GM12801 (cell line): ENCODE measurements around the gene WDR26.

ENCODE experiments used
- CTCF ChIP-seq: IDR thresholded peaks from one replicate; pipeline ENCODE4 v1.5.1; 2011; ENCODE audit warnings: control low read depth; ENCODE audit not compliant: insufficient read length; ENCODE audit errors: extremely low read depth

Gene WDR26

GRCh38 chr1:224381880-224382548, 52.6 kb downstream of the WDR26 start:
- no peak for TF ChIP-seq CTCF

GRCh38 chr1:224380003-224380402, 54.6 kb downstream of the WDR26 start:
- TF ChIP-seq CTCF = no peak

GRCh38 chr1:224378855-224379631, 55.6 kb downstream of the WDR26 start:
- no peak for TF ChIP-seq CTCF

- no peak for TF ChIP-seq CTCF
Observed at GRCh38 chr1:224377676-224378006, 57.0 kb downstream of the WDR26 start.

- TF ChIP-seq CTCF = no peak
Observed at GRCh38 chr1:224375059-224375458, 59.5 kb downstream of the WDR26 start.

GRCh38 chr1:224373008-224373590, 61.5 kb downstream of the WDR26 start:
- no peak for TF ChIP-seq CTCF

GRCh38 chr1:224368409-224368808, 66.2 kb downstream of the WDR26 start:
- TF ChIP-seq CTCF = no peak
